C4-2B (cell line): ENCODE results near the gene STEAP3.

Experiments used
- H3K27ac ChIP-seq: fragments of 450-650 bp; 2 replicates; pipeline ENCODE4 v1.5.1; 2017
- CTCF ChIP-seq: fragments of 450-650 bp; conservative IDR thresholded peaks from 2 replicates; pipeline ENCODE4 v1.5.1; 2017; ENCODE audit warnings: mild to moderate bottlenecking
- ZFX ChIP-seq: fragments of 450-650 bp; IDR thresholded peaks from 2 replicates; pipeline ENCODE4 v1.6.1; 2017

The STEAP3 gene

GRCh38 chr2:119253760-119254600 lies 30.3 kb downstream of the STEAP3 start:
- H3K27ac ChIP-seq = no peak overlapping the region
- TF ChIP-seq CTCF = no peak
- TF ChIP-seq ZFX = no peak

- no peak for TF ChIP-seq CTCF
- TF ChIP-seq ZFX = no peak
- H3K27ac ChIP-seq = no peak overlapping the region
Measured at GRCh38 chr2:119254601-119255080, 31.0 kb downstream of the STEAP3 start.

GRCh38 chr2:119255760-119256581 lies 32.3 kb downstream of the STEAP3 start:
- H3K27ac ChIP-seq = no peak overlapping the region
- TF ChIP-seq ZFX = no peak
- no peak for TF ChIP-seq CTCF

- H3K27ac ChIP-seq = no peak overlapping the region
- TF ChIP-seq CTCF (no peak), ZFX (no peak)
Measured at GRCh38 chr2:119256582-119256921, 32.9 kb downstream of the STEAP3 start.

- H3K27ac ChIP-seq = no peak overlapping the region
- no peak for TF ChIP-seq ZFX
- TF ChIP-seq CTCF = no peak
Measured at GRCh38 chr2:119257198-119257597, 33.6 kb downstream of the STEAP3 start.

GRCh38 chr2:119259296-119259860 lies 35.7 kb downstream of the STEAP3 start:
- no peak overlapping the region for H3K27ac ChIP-seq
- TF ChIP-seq ZFX = no peak
- TF ChIP-seq CTCF = no peak
